Lower leg skin (tissue), 4 donors: ENCODE measurements around the gene USP17L18. TPM values are rescaled to one million over a fixed set of nuclear protein-coding genes. Genes with fewer than 3 reads are reported as not detected.
"Not testable (repeated sequence)": the region's sequence is repeated elsewhere in the genome, so short reads cannot be mapped to it uniquely, and the experiment has no call there.

Source experiments
- DNase-seq, 2 donors: peaks; one replicate each; pipeline ENCODE4 v3.0.0-alpha.2; 2019; ENCODE audit warnings: low spot score in 2 of 2
- H3K4me3 ChIP-seq: fragments of 200-600 bp; sonication (generic); 2 replicates; pipeline ENCODE4 v1.5.1; 2017; ENCODE audit warnings: mild to moderate bottlenecking, low read depth; ENCODE audit not compliant: poor library complexity, severe bottlenecking
- WGBS, 2 donors: methylation state at CpG; one replicate each; pipeline ENCODE4 v1.1.5; 2018; 5-methylcytosine and 5-hydroxymethylcytosine counted together
- intact Hi-C: fragments of 100-400 bp; cut with DNase I; formaldehyde crosslinking; loops from one replicate; pipeline ENCODE4 v1.15.0; 2023; ENCODE audit warnings: low total_unique reads
- total RNA-seq, 4 donors: library from RNA; depleted of rRNA; stranded (reverse); fragments of >200 nt; gene quantifications; one replicate each; pipeline ENCODE4 v1.1.0, GENCODE V29; 2016

The USP17L18 gene
- total RNA-seq = not detected

GRCh38 chr4:9247953-9248680, at the start of gene USP17L18:
Gene USP17L18, plus strand, starts transcription at chr4:9248630. Its CDS starts 0 bp downstream, at chr4:9248630.
- peak; percentile 7 to 82 for DNase-seq
- intact Hi-C loops, H3K4me3 ChIP-seq: not testable (repeated sequence)
- 91 to 93% methylated on average over 11 to 14 of the region's 26 CpGs for WGBS, 2 donors

GRCh38 chr4:9210357-9210756, 38.1 kb upstream of the USP17L18 start, which contains the start of gene USP17L10:
Gene USP17L10, plus strand, starts transcription at chr4:9210657. Its CDS starts 0 bp downstream, at chr4:9210657.
- DNase-seq, intact Hi-C loops, H3K4me3 ChIP-seq: not testable (repeated sequence)
- 87% methylated on average over 3 of the region's 13 CpGs; no CpG with 5 or more reads in 1 of the 2 donors for WGBS, 2 donors

- 79 to 81% methylated on average over 10 to 11 of the region's 14 CpGs for WGBS, 2 donors
- intact Hi-C loops, H3K4me3 ChIP-seq: not testable (repeated sequence)
- DNase-seq = peak in 1 of 2 donors; percentile 49
Observed at GRCh38 chr4:9214701-9215100, 33.7 kb upstream of the USP17L18 start.

GRCh38 chr4:9215105-9215504, 33.3 kb upstream of the USP17L18 start, which contains the start of gene USP17L11:
Gene USP17L11, plus strand, starts transcription at chr4:9215405. Its CDS starts 0 bp downstream, at chr4:9215405.
- no CpG with 5 or more reads among the region's 14 CpGs for WGBS, 2 donors
- DNase-seq, H3K4me3 ChIP-seq, intact Hi-C loops: not testable (repeated sequence)

- H3K4me3 ChIP-seq, intact Hi-C loops, DNase-seq: not testable (repeated sequence)
- no CpG with 5 or more reads among the region's 13 CpGs for WGBS, 2 donors
Observed at GRCh38 chr4:9219852-9220251, 28.6 kb upstream of the USP17L18 start, which contains the start of gene USP17L12. Gene USP17L12, plus strand, starts transcription at chr4:9220152. Its CDS starts 0 bp downstream, at chr4:9220152.

GRCh38 chr4:9224596-9224995, 23.8 kb upstream of the USP17L18 start, which contains the start of gene USP17L13:
Gene USP17L13, plus strand, starts transcription at chr4:9224896. Its CDS starts 0 bp downstream, at chr4:9224896.
- intact Hi-C loops, DNase-seq, H3K4me3 ChIP-seq: not testable (repeated sequence)
- no CpG with 5 or more reads among the region's 14 CpGs for WGBS, 2 donors

- 84 to 89% methylated on average over 5 of the region's 8 CpGs for WGBS, 2 donors
- peak in 1 of 2 donors; percentile 84 for DNase-seq
- H3K4me3 ChIP-seq, intact Hi-C loops: not testable (repeated sequence)
Observed at GRCh38 chr4:9230249-9230648, 18.2 kb upstream of the USP17L18 start.

- DNase-seq, intact Hi-C loops, H3K4me3 ChIP-seq: not testable (repeated sequence)
- no CpG with 5 or more reads among the region's 15 CpGs for WGBS, 2 donors
Observed at GRCh38 chr4:9234085-9234484, 14.3 kb upstream of the USP17L18 start, which contains the start of gene USP17L15. Gene USP17L15, plus strand, starts transcription at chr4:9234385. Its CDS starts 0 bp downstream, at chr4:9234385.

GRCh38 chr4:9238461-9238860, 10.0 kb upstream of the USP17L18 start:
- whole genome bisulfite sequencing, 2 donors = no CpG with 5 or more reads among the region's 12 CpGs
- H3K4me3 ChIP-seq, intact Hi-C loops: not testable (repeated sequence)
- peak in 1 of 2 donors; percentile 63 for DNase-seq

GRCh38 chr4:9243579-9243978, 4.9 kb upstream of the USP17L18 start, which contains the start of gene USP17L17:
Gene USP17L17, plus strand, starts transcription at chr4:9243879. Its CDS starts 0 bp downstream, at chr4:9243879.
- intact Hi-C loops, H3K4me3 ChIP-seq, DNase-seq: not testable (repeated sequence)
- WGBS, 2 donors = 91 to 93% methylated on average over 10 to 14 of the region's 14 CpGs

GRCh38 chr4:9253078-9253477, 4.6 kb downstream of the USP17L18 start, which contains the start of gene USP17L19:
Gene USP17L19, plus strand, starts transcription at chr4:9253378. Its CDS starts 0 bp downstream, at chr4:9253378.
- DNase-seq, H3K4me3 ChIP-seq, intact Hi-C loops: not testable (repeated sequence)
- no CpG with 5 or more reads among the region's 13 CpGs for WGBS, 2 donors

- DNase-seq, intact Hi-C loops, H3K4me3 ChIP-seq: not testable (repeated sequence)
- WGBS, 2 donors = no CpG with 5 or more reads among the region's 15 CpGs
Observed at GRCh38 chr4:9257824-9258223, 9.4 kb downstream of the USP17L18 start, which contains the start of gene USP17L20. Gene USP17L20, plus strand, starts transcription at chr4:9258124. Its CDS starts 0 bp downstream, at chr4:9258124.

GRCh38 chr4:9262572-9262971, 14.1 kb downstream of the USP17L18 start, which contains the start of gene USP17L21:
Gene USP17L21, plus strand, starts transcription at chr4:9262872. Its CDS starts 0 bp downstream, at chr4:9262872.
- no CpG with 5 or more reads among the region's 13 CpGs for WGBS, 2 donors
- intact Hi-C loops, H3K4me3 ChIP-seq, DNase-seq: not testable (repeated sequence)

- DNase-seq = not testable (repeated sequence)
- no CpG with 5 or more reads among the region's 15 CpGs for WGBS, 2 donors
Observed at GRCh38 chr4:9267319-9267718, 18.9 kb downstream of the USP17L18 start, which contains the start of gene USP17L22. Gene USP17L22, plus strand, starts transcription at chr4:9267619. Its CDS starts 0 bp downstream, at chr4:9267619.

GRCh38 chr4:9271719-9272118, 23.3 kb downstream of the USP17L18 start:
- intact Hi-C loops, H3K4me3 ChIP-seq: not testable (repeated sequence)
- peak; percentile 68 to 97 for DNase-seq
- 88 to 89% methylated on average over 8 of the region's 10 CpGs for WGBS, 2 donors

More at GRCh38 chr4:9267319-9267718, 18.9 kb downstream of the USP17L18 start, which contains the start of gene USP17L22:
- intact Hi-C loops, H3K4me3 ChIP-seq: not testable (repeated sequence)
